ENCODE data around the gene COBLL1.

The COBLL1 gene

GRCh38 chr2:164837807-164838206, 3.8 kb downstream of the COBLL1 start:
- no peaks in the 10 kb centered on the region for H3K27me3 ChIP-seq (ENCODE audit: control insufficient read depth, insufficient read depth, low read length)
- no peak overlapping the region for H3K27ac ChIP-seq (ENCODE audit: low read length)
- WGBS (ENCODE audit: insufficient coverage, insufficient read length), result no CpG with 5 or more reads among the region's 3 CpGs
- H3K36me3 ChIP-seq (ENCODE audit: control insufficient read depth, insufficient read depth, low read length), result no peaks in the 10 kb centered on the region
- H3K4me3 ChIP-seq (ENCODE audit: low read length), result no peak overlapping the region
- H3K9me3 ChIP-seq (ENCODE audit: control insufficient read depth, insufficient read depth, low read length), result no peaks in the 10 kb centered on the region
- no peak for DNase-seq (ENCODE audit: low read depth, low spot score)
- H3K4me1 ChIP-seq (ENCODE audit: control insufficient read depth, insufficient read depth, low read length), result no peaks in the 10 kb centered on the region

- Histone ChIP-seq H3K9me3 (ENCODE audit: control insufficient read depth, insufficient read depth, low read length) (no peaks in the 10 kb centered on the region), H3K27ac (ENCODE audit: low read length) (no peak overlapping the region), H3K4me1 (ENCODE audit: control insufficient read depth, insufficient read depth, low read length) (no peaks in the 10 kb centered on the region), H3K27me3 (ENCODE audit: control insufficient read depth, insufficient read depth, low read length) (no peaks in the 10 kb centered on the region), H3K4me3 (ENCODE audit: low read length) (no peak overlapping the region), H3K36me3 (ENCODE audit: control insufficient read depth, insufficient read depth, low read length) (no peaks in the 10 kb centered on the region)
- no CpG with 5 or more reads among the region's 3 CpGs for whole genome bisulfite sequencing (ENCODE audit: insufficient coverage, insufficient read length)
- DNase-seq (ENCODE audit: low read depth, low spot score), result no peak
Measured at GRCh38 chr2:164836907-164837306, 4.7 kb downstream of the COBLL1 start.

GRCh38 chr2:164835302-164835701, 6.3 kb downstream of the COBLL1 start:
- DNase-seq (ENCODE audit: low read depth, low spot score), result no peak
- H3K36me3 ChIP-seq (ENCODE audit: control insufficient read depth, insufficient read depth, low read length), result no peaks in the 10 kb centered on the region
- no peaks in the 10 kb centered on the region for H3K27me3 ChIP-seq (ENCODE audit: control insufficient read depth, insufficient read depth, low read length)
- H3K9me3 ChIP-seq (ENCODE audit: control insufficient read depth, insufficient read depth, low read length), result no peaks in the 10 kb centered on the region
- H3K4me3 ChIP-seq (ENCODE audit: low read length), result no peak overlapping the region
- no peak overlapping the region for H3K27ac ChIP-seq (ENCODE audit: low read length)
- H3K4me1 ChIP-seq (ENCODE audit: control insufficient read depth, insufficient read depth, low read length), result no peaks in the 10 kb centered on the region

GRCh38 chr2:164831887-164832286, 9.7 kb downstream of the COBLL1 start:
- H3K27me3 ChIP-seq (ENCODE audit: control insufficient read depth, insufficient read depth, low read length), result no peaks in the 10 kb centered on the region
- H3K4me1 ChIP-seq (ENCODE audit: control insufficient read depth, insufficient read depth, low read length), result no peaks in the 10 kb centered on the region
- no peak for DNase-seq (ENCODE audit: low read depth, low spot score)
- H3K27ac ChIP-seq (ENCODE audit: low read length), result no peak overlapping the region
- no CpG with 5 or more reads among the region's 4 CpGs for WGBS (ENCODE audit: insufficient coverage, insufficient read length)
- H3K36me3 ChIP-seq (ENCODE audit: control insufficient read depth, insufficient read depth, low read length), result no peaks in the 10 kb centered on the region
- H3K9me3 ChIP-seq (ENCODE audit: control insufficient read depth, insufficient read depth, low read length), result no peaks in the 10 kb centered on the region
- no peak overlapping the region for H3K4me3 ChIP-seq (ENCODE audit: low read length)

- WGBS (ENCODE audit: insufficient coverage, insufficient read length), result no CpG with 5 or more reads among the region's 1 CpG
- Histone ChIP-seq H3K27me3 (ENCODE audit: control insufficient read depth, insufficient read depth, low read length) (no peaks in the 10 kb centered on the region), H3K9me3 (ENCODE audit: control insufficient read depth, insufficient read depth, low read length) (no peaks in the 10 kb centered on the region), H3K36me3 (ENCODE audit: control insufficient read depth, insufficient read depth, low read length) (no peaks in the 10 kb centered on the region), H3K4me3 (ENCODE audit: low read length) (no peak overlapping the region), H3K4me1 (ENCODE audit: control insufficient read depth, insufficient read depth, low read length) (no peaks in the 10 kb centered on the region), H3K27ac (ENCODE audit: low read length) (no peak overlapping the region)
- DNase-seq (ENCODE audit: low read depth, low spot score), result no peak
Measured at GRCh38 chr2:164831180-164831579, 10.4 kb downstream of the COBLL1 start.

GRCh38 chr2:164826293-164827243, 15.1 kb downstream of the COBLL1 start:
- no peak overlapping the region for H3K4me3 ChIP-seq (ENCODE audit: low read length)
- H3K4me1 ChIP-seq (ENCODE audit: control insufficient read depth, insufficient read depth, low read length), result no peaks in the 10 kb centered on the region
- no CpG with 5 or more reads among the region's 8 CpGs for WGBS (ENCODE audit: insufficient coverage, insufficient read length)
- no peaks in the 10 kb centered on the region for H3K9me3 ChIP-seq (ENCODE audit: control insufficient read depth, insufficient read depth, low read length)
- no peaks in the 10 kb centered on the region for H3K36me3 ChIP-seq (ENCODE audit: control insufficient read depth, insufficient read depth, low read length)
- DNase-seq (ENCODE audit: low read depth, low spot score), result no peak
- H3K27ac ChIP-seq (ENCODE audit: low read length), result no peak overlapping the region
- H3K27me3 ChIP-seq (ENCODE audit: control insufficient read depth, insufficient read depth, low read length), result no peaks in the 10 kb centered on the region

GRCh38 chr2:164824872-164825271, 16.8 kb downstream of the COBLL1 start:
- no peaks in the 10 kb centered on the region for H3K27me3 ChIP-seq (ENCODE audit: control insufficient read depth, insufficient read depth, low read length)
- H3K4me1 ChIP-seq (ENCODE audit: control insufficient read depth, insufficient read depth, low read length), result no peaks in the 10 kb centered on the region
- H3K27ac ChIP-seq (ENCODE audit: low read length), result no peak overlapping the region
- H3K36me3 ChIP-seq (ENCODE audit: control insufficient read depth, insufficient read depth, low read length), result no peaks in the 10 kb centered on the region
- no peak for DNase-seq (ENCODE audit: low read depth, low spot score)
- H3K4me3 ChIP-seq (ENCODE audit: low read length), result no peak overlapping the region
- H3K9me3 ChIP-seq (ENCODE audit: control insufficient read depth, insufficient read depth, low read length), result no peaks in the 10 kb centered on the region

GRCh38 chr2:164823126-164823525, 18.5 kb downstream of the COBLL1 start:
- Histone ChIP-seq H3K27me3 (ENCODE audit: control insufficient read depth, insufficient read depth, low read length) (no peaks in the 10 kb centered on the region), H3K9me3 (ENCODE audit: control insufficient read depth, insufficient read depth, low read length) (no peaks in the 10 kb centered on the region), H3K4me1 (ENCODE audit: control insufficient read depth, insufficient read depth, low read length) (no peaks in the 10 kb centered on the region), H3K4me3 (ENCODE audit: low read length) (no peak overlapping the region), H3K36me3 (ENCODE audit: control insufficient read depth, insufficient read depth, low read length) (no peaks in the 10 kb centered on the region), H3K27ac (ENCODE audit: low read length) (no peak overlapping the region)
- WGBS (ENCODE audit: insufficient coverage, insufficient read length), result no CpG with 5 or more reads among the region's 5 CpGs
- DNase-seq (ENCODE audit: low read depth, low spot score), result no peak

GRCh38 chr2:164821338-164821737, 20.3 kb downstream of the COBLL1 start:
- Histone ChIP-seq H3K27ac (ENCODE audit: low read length) (no peak overlapping the region), H3K9me3 (ENCODE audit: control insufficient read depth, insufficient read depth, low read length) (no peaks in the 10 kb centered on the region), H3K36me3 (ENCODE audit: control insufficient read depth, insufficient read depth, low read length) (no peaks in the 10 kb centered on the region), H3K27me3 (ENCODE audit: control insufficient read depth, insufficient read depth, low read length) (no peaks in the 10 kb centered on the region), H3K4me3 (ENCODE audit: low read length) (no peak overlapping the region), H3K4me1 (ENCODE audit: control insufficient read depth, insufficient read depth, low read length) (no peaks in the 10 kb centered on the region)
- no CpG with 5 or more reads among the region's 4 CpGs for WGBS (ENCODE audit: insufficient coverage, insufficient read length)
- no peak for DNase-seq (ENCODE audit: low read depth, low spot score)

- no peak overlapping the region for H3K27ac ChIP-seq (ENCODE audit: low read length)
- no CpG with 5 or more reads among the region's 14 CpGs for WGBS (ENCODE audit: insufficient coverage, insufficient read length)
- no peaks in the 10 kb centered on the region for H3K4me1 ChIP-seq (ENCODE audit: control insufficient read depth, insufficient read depth, low read length)
- H3K9me3 ChIP-seq (ENCODE audit: control insufficient read depth, insufficient read depth, low read length), result no peaks in the 10 kb centered on the region
- H3K36me3 ChIP-seq (ENCODE audit: control insufficient read depth, insufficient read depth, low read length), result no peaks in the 10 kb centered on the region
- no peaks in the 10 kb centered on the region for H3K27me3 ChIP-seq (ENCODE audit: control insufficient read depth, insufficient read depth, low read length)
- DNase-seq (ENCODE audit: low read depth, low spot score), result no peak
- no peak overlapping the region for H3K4me3 ChIP-seq (ENCODE audit: low read length)
Measured at GRCh38 chr2:164818149-164819136, 23.2 kb downstream of the COBLL1 start.
